ENCODE results near the gene ZBTB20. TPM values are rescaled to one million over a fixed set of nuclear protein-coding genes. Genes with fewer than 3 reads are reported as not detected.

ZBTB20 gene
- total and polyA plus RNA-seq, 10 of the 15 experiments (the other 5 are each of a cell fraction or from before 2014, with no cell fraction given): 0.20 to 5.5 (median 2.2) TPM

- TF ChIP-seq, protein P1, sequence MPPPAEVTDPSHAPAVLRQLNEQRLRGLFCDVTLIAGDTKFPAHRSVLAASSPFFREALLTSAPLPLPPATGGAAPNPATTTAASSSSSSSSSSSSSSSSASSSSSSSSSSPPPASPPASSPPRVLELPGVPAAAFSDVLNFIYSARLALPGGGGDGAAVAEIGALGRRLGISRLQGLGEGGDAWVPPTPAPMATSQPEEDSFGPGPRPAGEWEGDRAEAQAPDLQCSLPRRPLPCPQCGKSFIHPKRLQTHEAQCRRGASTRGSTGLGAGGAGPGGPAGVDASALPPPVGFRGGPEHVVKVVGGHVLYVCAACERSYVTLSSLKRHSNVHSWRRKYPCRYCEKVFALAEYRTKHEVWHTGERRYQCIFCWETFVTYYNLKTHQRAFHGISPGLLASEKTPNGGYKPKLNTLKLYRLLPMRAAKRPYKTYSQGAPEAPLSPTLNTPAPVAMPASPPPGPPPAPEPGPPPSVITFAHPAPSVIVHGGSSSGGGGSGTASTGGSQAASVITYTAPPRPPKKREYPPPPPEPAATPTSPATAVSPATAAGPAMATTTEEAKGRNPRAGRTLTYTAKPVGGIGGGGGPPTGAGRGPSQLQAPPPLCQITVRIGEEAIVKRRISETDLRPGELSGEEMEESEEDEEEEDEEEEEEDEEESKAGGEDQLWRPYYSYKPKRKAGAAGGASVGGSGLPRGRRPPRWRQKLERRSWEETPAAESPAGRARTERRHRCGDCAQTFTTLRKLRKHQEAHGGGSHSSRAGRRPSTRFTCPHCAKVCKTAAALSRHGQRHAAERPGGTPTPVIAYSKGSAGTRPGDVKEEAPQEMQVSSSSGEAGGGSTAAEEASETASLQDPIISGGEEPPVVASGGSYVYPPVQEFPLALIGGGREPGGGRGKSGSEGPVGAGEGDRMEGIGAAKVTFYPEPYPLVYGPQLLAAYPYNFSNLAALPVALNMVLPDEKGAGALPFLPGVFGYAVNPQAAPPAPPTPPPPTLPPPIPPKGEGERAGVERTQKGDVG (CRISPR knock-in tag; IDR thresholded peaks at IDR 0.05): no peak
- peak in 1 of 2 experiments; percentile 56; a peak in 1 of 4 replicates for TF ChIP-seq SRF (IDR thresholded peaks at IDR 0.05; ENCODE audit: low read depth in 2 of 2, low read length in 2 of 2)
- TF ChIP-seq HDGF (IDR thresholded peaks at IDR 0.05): no peak
- no peak for TF ChIP-seq MYB (IDR thresholded peaks at IDR 0.05; ENCODE audit: borderline replicate concordance, low read depth, low read length)
- TF ChIP-seq TCF3 (IDR thresholded peaks at IDR 0.05; ENCODE audit: borderline replicate concordance, insufficient read depth, low read depth, low read length): peak; percentile 82
- TF ChIP-seq SIN3A (IDR thresholded peaks at IDR 0.05; ENCODE audit: low read depth, low read length): no peak
- no peak for TF ChIP-seq CUX1 (IDR thresholded peaks at IDR 0.05; ENCODE audit: insufficient replicate concordance, low read depth, low read length)
- no peak for TF ChIP-seq KAT2A (conservative IDR thresholded peaks at IDR 0.05; ENCODE audit: control insufficient read depth, low read depth, low read length)
- TF ChIP-seq YY1 (IDR thresholded peaks at IDR 0.05; ENCODE audit: low read depth, low read length): peak; percentile 79
- TF ChIP-seq, protein P2, sequence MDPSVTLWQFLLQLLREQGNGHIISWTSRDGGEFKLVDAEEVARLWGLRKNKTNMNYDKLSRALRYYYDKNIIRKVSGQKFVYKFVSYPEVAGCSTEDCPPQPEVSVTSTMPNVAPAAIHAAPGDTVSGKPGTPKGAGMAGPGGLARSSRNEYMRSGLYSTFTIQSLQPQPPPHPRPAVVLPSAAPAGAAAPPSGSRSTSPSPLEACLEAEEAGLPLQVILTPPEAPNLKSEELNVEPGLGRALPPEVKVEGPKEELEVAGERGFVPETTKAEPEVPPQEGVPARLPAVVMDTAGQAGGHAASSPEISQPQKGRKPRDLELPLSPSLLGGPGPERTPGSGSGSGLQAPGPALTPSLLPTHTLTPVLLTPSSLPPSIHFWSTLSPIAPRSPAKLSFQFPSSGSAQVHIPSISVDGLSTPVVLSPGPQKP (IDR thresholded peaks at IDR 0.05; ENCODE audit: low read depth, low read length): no peak
- TF ChIP-seq TCF12 (IDR thresholded peaks at IDR 0.05; ENCODE audit: low read depth, low read length): peak; percentile 86
- TF ChIP-seq SIX5 (IDR thresholded peaks at IDR 0.05; ENCODE audit: low read depth, low read length, severe bottlenecking): no peak
- no peak for TF ChIP-seq NFXL1 (IDR thresholded peaks at IDR 0.05; ENCODE audit: borderline replicate concordance)
- peak; percentile 91; the same call in 1 of the 2 replicates for TF ChIP-seq MEF2A (IDR thresholded peaks at IDR 0.05; ENCODE audit: insufficient read depth, low read depth, low read length)
- 0 out of 2 replicates have a peak, but pooled peaks have one; percentile 7 for TF ChIP-seq TAF1 (IDR thresholded peaks at IDR 0.05; ENCODE audit: borderline replicate concordance, low read depth, low read length)
- TF ChIP-seq, protein P3, sequence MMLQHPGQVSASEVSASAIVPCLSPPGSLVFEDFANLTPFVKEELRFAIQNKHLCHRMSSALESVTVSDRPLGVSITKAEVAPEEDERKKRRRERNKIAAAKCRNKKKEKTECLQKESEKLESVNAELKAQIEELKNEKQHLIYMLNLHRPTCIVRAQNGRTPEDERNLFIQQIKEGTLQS (IDR thresholded peaks at IDR 0.05; ENCODE audit: borderline replicate concordance, extremely low read depth, low read depth, low read length): no peak
- TF ChIP-seq CBX5 (IDR thresholded peaks at IDR 0.05; ENCODE audit: low read depth): peak; percentile 85; the same call in 1 of the 2 replicates
- TF ChIP-seq SPI1 (IDR thresholded peaks at IDR 0.05; ENCODE audit: borderline replicate concordance, insufficient read depth, low read depth, low read length): peak; percentile 45; the same call in 1 of the 2 replicates
Observed at GRCh38 chr3:114290911-114291901, 855.9 kb downstream of the ZBTB20 start (continued).
